Stomach smooth muscle (tissue), 2 donors: ENCODE measurements around the gene KCNJ1.

Experiments used
- H3K27ac ChIP-seq: one replicate; pipeline ENCODE4 v1.7.0; 2013; ENCODE audit warnings: mild to moderate bottlenecking, low read length, inconsistent platforms
- H3K27me3 ChIP-seq, 2 donors: one replicate each; pipeline ENCODE4 v1.7.0; 2013; ENCODE audit warnings: low read length in 2 of 2; ENCODE audit not compliant: insufficient read depth in 2 of 2, control insufficient read depth in 1 of 2
- H3K36me3 ChIP-seq, 2 donors: one replicate each; pipeline ENCODE4 v1.7.0; 2013; ENCODE audit warnings: low read length in 2 of 2; ENCODE audit not compliant: control insufficient read depth in 2 of 2, insufficient read depth in 2 of 2
- H3K4me1 ChIP-seq: one replicate; pipeline ENCODE4 v1.7.0; 2013; ENCODE audit warnings: low read length; ENCODE audit not compliant: control insufficient read depth, insufficient read depth
- H3K4me3 ChIP-seq, 2 donors: one replicate each; pipeline ENCODE4 v1.7.0; 2013; ENCODE audit warnings: low read length in 2 of 2
- H3K9ac ChIP-seq, 2 donors: one replicate each; pipeline ENCODE4 v1.7.0; 2013; ENCODE audit warnings: low read length in 2 of 2, mild to moderate bottlenecking in 1 of 2
- H3K9me3 ChIP-seq, 2 donors: one replicate each; pipeline ENCODE4 v1.7.0; 2013; ENCODE audit warnings: low read length in 2 of 2; ENCODE audit not compliant: control insufficient read depth in 2 of 2
- donor health status: healthy.
- donor health status: Pancreatic carcinoma.

Gene KCNJ1

DNA sequence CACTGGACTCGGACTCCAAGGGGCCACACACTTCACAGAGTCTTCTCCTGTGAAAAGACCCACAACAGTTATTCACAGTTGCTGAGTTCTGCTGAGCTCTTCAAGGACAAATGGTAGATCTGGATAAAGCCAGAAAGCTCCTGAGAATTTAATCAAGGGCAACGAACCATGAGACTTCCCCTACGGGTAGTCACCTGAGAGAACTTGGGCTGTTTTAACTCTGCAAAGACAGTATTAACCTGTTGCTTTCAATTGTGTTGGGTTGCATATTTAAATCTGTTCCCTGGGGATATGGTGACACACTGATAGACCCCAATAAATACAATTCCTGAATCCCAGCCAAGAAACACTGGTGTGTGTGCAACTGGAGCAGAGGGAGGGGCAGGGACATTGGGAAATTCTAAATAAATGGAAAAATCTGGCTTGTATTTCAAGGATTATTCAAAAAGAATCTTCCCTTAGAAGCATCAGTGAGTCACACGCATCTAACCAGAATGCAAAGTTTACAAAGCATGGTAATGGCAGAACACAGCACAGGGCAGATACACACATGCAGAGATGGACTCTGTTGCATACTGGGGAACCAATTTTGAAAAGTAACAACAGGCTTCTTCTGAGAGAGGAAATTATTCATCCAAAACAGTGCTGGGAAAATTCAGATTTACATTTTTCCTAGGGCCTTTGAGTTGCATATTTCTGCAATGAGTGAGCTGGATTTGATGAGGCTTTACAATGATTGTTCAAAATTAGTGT is 4.0 kb downstream of the KCNJ1 start:
- Histone ChIP-seq H3K9ac (no peak overlapping the region), H3K9me3 (no peaks in the 10 kb centered on the region), H3K36me3 (no peaks in the 10 kb centered on the region), H3K27me3 (peaks cover 0 to 9% of the 10 kb centered on the region in 2 donors), H3K4me3 (no peak overlapping the region), H3K27ac (no peak overlapping the region), H3K4me1 (no peaks in the 10 kb centered on the region)

DNA sequence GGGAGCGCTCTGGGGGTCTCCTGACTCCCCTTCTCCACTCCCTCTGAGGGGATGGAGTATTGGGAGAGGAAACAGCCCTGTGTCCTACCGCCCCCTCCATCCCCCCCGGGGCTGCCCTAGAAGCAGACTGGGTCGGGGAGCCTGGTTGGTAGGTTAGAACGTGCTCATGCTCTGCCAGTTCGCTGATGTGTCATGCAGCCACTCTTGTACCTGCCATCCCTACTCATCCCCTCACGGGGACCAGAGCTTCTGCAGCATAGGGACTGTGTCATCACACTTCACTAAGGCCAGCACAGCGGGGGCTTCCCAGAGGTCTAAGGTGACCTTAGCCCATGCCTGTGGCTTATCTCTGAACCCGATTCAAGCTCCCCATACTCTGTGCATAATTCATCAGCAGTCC is 4.7 kb downstream of the KCNJ1 start:
- no peak overlapping the region for H3K9ac ChIP-seq
- no peaks in the 10 kb centered on the region for H3K4me1 ChIP-seq
- H3K9me3 ChIP-seq: no peaks in the 10 kb centered on the region

DNA sequence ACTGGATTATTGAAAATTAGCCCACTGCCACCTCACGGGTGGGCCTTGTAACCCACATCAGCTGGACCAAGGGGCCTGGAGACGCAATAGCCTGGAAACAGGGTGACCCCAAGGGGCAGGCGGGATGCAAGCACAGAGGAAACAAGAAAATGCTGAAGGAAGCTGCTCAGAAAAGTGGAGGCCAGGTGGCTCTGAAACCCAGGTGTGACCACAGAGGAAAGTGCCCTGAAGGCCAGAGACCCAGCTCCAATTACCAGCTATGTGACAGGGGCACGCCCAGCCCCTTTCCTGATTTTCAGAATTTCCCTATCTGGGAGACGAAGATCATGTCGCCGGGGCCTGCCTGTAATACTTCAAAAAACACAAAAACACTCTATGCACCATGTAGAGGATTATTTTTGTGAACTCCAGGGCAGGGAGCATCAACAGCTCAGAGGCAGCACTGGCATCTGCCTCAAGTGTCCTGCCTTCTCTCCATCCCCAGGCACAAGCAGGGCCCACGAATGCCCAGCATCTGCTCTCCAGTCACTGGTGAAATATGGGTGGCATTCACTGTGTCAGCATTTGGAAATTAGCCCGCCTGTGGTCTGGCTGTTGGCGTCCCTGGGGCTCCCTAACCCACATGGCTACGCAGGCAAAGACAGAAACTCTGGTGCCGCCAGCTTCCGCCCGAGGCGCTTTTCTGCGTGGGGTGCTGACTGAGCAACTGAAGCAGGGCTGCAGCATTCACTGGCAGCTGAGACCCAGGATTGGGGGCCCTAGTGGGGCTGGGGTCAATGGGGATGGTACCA is 6.3 kb downstream of the KCNJ1 start:
- no peaks in the 10 kb centered on the region for H3K4me1 ChIP-seq
- no peaks in the 10 kb centered on the region for H3K36me3 ChIP-seq
- H3K9me3 ChIP-seq: no peaks in the 10 kb centered on the region
- H3K9ac ChIP-seq: no peak overlapping the region
- H3K27ac ChIP-seq: no peak overlapping the region
- H3K4me3 ChIP-seq: no peak overlapping the region
- peaks cover 0 to 9% of the 10 kb centered on the region in 2 donors for H3K27me3 ChIP-seq

More for the DNA sequence above, 4.7 kb downstream of the KCNJ1 start:
- Histone ChIP-seq H3K4me3 (no peak overlapping the region), H3K27me3 (peaks cover 0 to 9% of the 10 kb centered on the region in 2 donors), H3K27ac (no peak overlapping the region), H3K36me3 (no peaks in the 10 kb centered on the region)

DNA sequence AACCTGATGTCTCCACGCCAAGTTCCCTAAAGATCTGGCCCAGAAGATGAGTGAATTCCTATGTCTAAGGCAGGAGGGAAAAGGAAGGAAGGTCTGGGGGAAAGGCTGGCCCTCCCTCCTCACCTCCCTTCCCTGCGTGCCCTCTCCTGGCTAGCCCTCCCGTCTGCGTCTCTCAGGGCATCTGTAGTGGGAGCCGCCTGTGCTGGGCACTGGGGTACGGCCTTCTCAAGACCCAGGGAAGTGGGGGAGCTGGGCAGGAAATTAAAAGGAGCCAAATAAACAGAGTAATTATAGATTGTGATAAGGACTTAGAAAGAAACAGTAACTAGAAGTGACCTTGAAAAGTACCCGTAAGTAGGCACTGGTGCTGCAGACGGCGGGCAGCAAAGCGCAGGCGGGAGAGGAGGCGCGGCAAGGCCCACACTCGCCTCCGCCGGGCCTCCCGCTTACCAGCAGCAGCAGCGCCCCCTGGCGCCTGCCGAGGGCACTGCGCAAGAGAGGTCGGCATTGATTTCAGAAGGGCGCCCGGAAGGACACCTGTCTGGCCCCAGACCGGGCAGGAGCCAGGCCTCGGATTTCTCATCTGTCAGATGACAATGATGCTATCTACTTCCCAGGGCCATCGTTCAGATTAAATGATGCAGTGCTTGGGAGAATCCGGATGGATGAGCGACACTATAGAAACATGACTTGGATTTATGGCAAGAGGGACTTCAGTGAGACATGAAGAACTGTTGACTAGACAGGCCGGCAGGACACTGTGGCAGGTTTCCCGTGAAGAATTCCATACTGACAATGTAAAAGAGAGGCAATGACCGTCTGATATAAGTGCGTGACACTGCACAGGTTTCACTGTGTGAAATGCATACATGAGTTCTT is 7.3 kb downstream of the KCNJ1 start:
- Histone ChIP-seq H3K27me3 (peaks cover 0 to 7% of the 10 kb centered on the region in 2 donors), H3K4me3 (no peak overlapping the region), H3K27ac (no peak overlapping the region), H3K4me1 (no peaks in the 10 kb centered on the region), H3K9ac (no peak overlapping the region), H3K9me3 (no peaks in the 10 kb centered on the region), H3K36me3 (no peaks in the 10 kb centered on the region)

DNA sequence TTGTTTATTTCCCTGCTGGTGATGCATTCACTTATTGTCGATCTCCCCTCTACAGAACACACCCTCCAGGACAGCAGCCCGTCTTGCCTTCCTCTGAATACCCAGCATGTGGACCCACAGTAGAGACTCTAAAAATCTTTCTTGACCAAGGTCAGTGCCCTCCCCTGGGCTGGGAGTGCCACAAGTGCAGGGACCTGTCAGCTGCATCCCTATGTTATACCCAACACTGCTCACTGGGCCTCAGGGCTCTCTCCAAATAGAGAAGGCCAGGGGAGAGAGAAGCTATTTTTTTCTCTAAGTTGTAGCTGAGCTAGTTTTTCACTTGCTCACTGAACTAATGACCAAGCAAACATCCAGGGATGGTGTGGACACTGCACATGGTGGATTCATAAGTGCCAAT is 9.8 kb downstream of the KCNJ1 start:
- no peak overlapping the region for H3K9ac ChIP-seq

DNA sequence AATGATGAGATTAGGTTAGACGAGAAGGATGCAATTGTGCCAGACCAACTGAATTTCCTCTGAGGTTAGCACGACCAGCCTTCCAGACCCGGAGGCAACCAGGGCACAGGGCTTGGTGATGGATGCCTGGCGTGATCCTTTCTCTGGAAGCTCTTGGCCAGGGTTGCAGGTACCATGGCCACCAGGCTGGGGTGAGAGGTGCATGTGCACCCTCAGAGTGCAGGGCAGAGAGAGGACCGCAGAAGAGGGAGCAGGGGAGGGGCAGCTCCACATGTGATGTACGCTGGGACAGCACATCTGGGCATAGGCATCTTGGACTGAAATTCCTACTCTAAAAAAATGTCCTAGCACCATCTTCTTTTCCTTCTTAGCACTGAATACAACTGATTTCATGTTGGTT is 10.9 kb downstream of the KCNJ1 start:
- H3K4me1 ChIP-seq: no peaks in the 10 kb centered on the region
- H3K9me3 ChIP-seq: no peaks in the 10 kb centered on the region
- H3K9ac ChIP-seq: no peak overlapping the region
- no peaks in the 10 kb centered on the region for H3K36me3 ChIP-seq
- no peak overlapping the region for H3K27ac ChIP-seq
- no peak overlapping the region for H3K4me3 ChIP-seq
- no peaks in the 10 kb centered on the region for H3K27me3 ChIP-seq

More for the DNA sequence above, 9.8 kb downstream of the KCNJ1 start:
- Histone ChIP-seq H3K27ac (no peak overlapping the region), H3K9me3 (no peaks in the 10 kb centered on the region), H3K4me1 (no peaks in the 10 kb centered on the region), H3K36me3 (no peaks in the 10 kb centered on the region), H3K27me3 (peaks cover 0 to 2% of the 10 kb centered on the region in 2 donors), H3K4me3 (no peak overlapping the region)

DNA sequence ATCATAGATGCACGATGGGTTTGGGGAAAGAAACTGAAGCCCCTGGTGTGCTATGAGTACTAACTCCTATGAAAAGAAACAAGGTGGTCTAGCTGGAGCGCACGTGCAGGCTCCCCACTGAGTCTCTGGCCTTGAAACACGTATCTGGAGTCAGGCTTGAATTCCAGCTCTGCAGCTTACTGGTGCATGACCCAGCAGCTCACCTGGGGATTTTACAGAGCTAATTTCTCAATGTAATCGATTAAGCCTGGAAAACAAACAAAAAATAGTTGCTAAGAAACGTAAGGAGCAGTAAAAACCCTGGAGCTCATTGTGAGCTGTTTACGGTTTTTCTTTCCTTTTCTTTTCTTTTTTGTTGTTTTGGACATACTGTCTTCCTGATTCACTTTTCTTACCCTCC is 12.3 kb downstream of the KCNJ1 start:
- H3K36me3 ChIP-seq: no peaks in the 10 kb centered on the region
- H3K9me3 ChIP-seq: no peaks in the 10 kb centered on the region
- H3K27me3 ChIP-seq: no peaks in the 10 kb centered on the region
- H3K4me1 ChIP-seq: no peaks in the 10 kb centered on the region
- no peak overlapping the region for H3K27ac ChIP-seq
- no peak overlapping the region for H3K4me3 ChIP-seq
- no peak overlapping the region for H3K9ac ChIP-seq

DNA sequence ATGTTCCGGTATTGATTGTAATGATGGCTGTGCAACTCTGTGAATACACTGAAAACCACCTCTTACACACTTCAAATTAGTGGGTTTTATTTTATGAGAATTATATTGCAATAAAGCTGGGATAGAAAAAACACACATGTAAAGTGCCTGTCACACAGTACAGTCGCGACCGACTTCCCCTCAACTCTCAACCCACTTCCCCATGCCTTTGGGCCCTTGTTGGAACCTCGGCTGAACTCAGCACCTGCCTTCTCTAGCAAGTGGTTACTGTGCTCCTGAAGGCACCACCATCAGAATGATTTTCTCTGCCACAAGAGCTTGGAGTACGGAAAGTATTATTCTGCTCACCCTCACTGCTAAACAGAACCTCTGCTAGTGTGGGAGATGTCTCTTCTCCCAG is 13.5 kb downstream of the KCNJ1 start:
- Histone ChIP-seq H3K27me3 (no peaks in the 10 kb centered on the region), H3K4me3 (no peak overlapping the region), H3K9me3 (no peaks in the 10 kb centered on the region), H3K4me1 (no peaks in the 10 kb centered on the region), H3K36me3 (no peaks in the 10 kb centered on the region), H3K9ac (no peak overlapping the region), H3K27ac (no peak overlapping the region)

DNA sequence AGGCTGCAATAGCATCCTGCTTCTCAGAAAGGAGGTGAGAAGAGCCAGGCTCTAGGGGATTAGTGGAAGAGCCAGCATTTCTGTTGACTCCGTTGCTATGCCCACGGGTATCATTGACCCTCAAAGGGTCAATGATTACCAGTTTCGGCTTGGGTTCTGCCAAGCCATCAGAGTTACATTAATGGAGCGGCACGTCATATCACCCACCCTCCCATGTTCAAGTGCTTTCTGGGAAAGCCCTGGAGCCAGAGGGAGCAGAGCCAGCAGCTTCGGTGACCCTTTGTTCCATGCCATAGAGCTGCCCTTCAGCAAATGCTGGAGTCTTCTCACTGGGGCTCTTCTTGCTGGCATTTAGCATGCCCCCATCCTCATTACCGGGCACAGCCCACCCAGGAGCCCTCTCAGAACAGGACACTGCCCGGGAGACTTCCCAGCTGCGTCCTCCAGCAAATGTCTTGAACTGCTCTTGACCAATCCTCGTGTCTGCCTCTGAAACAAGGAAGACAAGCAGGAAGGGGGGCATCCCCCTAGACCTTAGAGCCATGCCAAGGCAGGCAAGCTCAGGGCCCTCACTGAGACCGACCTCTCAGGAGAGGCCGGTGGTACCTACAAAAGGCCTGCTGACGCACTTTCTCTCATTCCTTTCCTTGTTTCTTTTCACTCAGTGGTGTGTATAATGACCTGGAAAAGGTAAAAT is 14.6 kb downstream of the KCNJ1 start:
- H3K27me3 ChIP-seq: no peaks in the 10 kb centered on the region
- no peaks in the 10 kb centered on the region for H3K36me3 ChIP-seq
- no peak overlapping the region for H3K27ac ChIP-seq

DNA sequence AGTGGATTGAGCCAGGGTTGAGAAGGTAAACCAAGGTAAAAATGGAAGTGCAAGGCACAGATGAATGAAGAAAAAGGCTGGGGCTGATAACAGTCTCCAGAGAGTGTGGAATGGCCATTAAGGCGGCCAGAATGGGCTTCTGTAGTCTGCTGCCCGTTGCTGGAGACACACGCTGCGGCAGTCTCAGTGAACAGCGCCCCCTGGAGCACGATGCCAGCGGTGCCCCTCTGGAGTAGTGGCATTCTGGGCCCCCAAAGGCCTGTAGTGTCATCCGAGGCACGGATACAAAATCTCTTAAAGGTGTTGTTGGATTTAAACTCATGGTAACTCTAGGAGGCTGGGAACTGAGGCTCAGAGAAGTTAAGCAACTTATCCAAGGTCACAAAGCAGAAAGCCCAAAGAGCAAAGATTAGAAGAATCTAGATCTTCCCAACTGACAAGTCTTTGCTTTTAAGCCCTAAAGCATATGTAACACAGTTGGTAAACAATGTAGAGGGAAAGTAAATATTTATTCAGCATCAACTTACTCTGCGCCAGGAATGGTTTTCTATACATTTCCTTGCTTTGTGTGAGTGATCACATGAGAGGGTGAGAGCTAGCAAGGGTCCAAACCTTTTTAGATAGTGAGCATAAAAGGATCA is 18.2 kb downstream of the KCNJ1 start:
- H3K9ac ChIP-seq: no peak overlapping the region
- no peak overlapping the region for H3K27ac ChIP-seq
- H3K36me3 ChIP-seq: no peaks in the 10 kb centered on the region
- no peaks in the 10 kb centered on the region for H3K27me3 ChIP-seq
- H3K9me3 ChIP-seq: no peaks in the 10 kb centered on the region
- H3K4me3 ChIP-seq: no peak overlapping the region
- H3K4me1 ChIP-seq: no peaks in the 10 kb centered on the region

More for the DNA sequence above, 14.6 kb downstream of the KCNJ1 start:
- Histone ChIP-seq H3K9ac (no peak overlapping the region), H3K9me3 (no peaks in the 10 kb centered on the region), H3K4me3 (no peak overlapping the region), H3K4me1 (no peaks in the 10 kb centered on the region)
